Uterus (tissue), 4 donors: ENCODE results near the gene HBD. TPM values are rescaled to one million over a fixed set of nuclear protein-coding genes. Genes with fewer than 3 reads are reported as not detected.

ENCODE experiments used
- DNase-seq, 2 donors: peaks; one replicate each; pipeline ENCODE4 v3.0.0-alpha.2; 2019 to 2020
- H3K27ac ChIP-seq, 2 donors: fragments of 200-600 bp; sonication (generic); 1 replicate in 1 of 2; 2 replicates in 1 of 2; pipeline ENCODE4 v1.5.1; 2016 to 2018
- H3K27me3 ChIP-seq, 2 donors: fragments of 200-600 bp; sonication (generic); one replicate each; pipeline ENCODE4 v1.5.1; 2018 to 2019; ENCODE audit warnings: control low read depth in 1 of 2
- H3K36me3 ChIP-seq, 2 donors: fragments of 200-600 bp; sonication (generic); one replicate each; pipeline ENCODE4 v1.5.1; 2019; ENCODE audit warnings: control low read depth in 1 of 2
- H3K4me1 ChIP-seq, 2 donors: fragments of 200-600 bp; sonication (generic); one replicate each; pipeline ENCODE4 v1.5.1; 2018 to 2019; ENCODE audit warnings: control low read depth in 1 of 2
- H3K4me3 ChIP-seq, 2 donors: fragments of 200-600 bp; sonication (generic); 1 replicate in 1 of 2; 2 replicates in 1 of 2; pipeline ENCODE4 v1.5.1; 2018 to 2019; ENCODE audit warnings: mild to moderate bottlenecking in 1 of 2
- H3K9me3 ChIP-seq, 2 donors: fragments of 200-600 bp; sonication (generic); one replicate each; pipeline ENCODE4 v1.5.1; 2019; ENCODE audit warnings: control low read depth in 1 of 2
- POLR2A ChIP-seq, 2 donors: fragments of 450-650 bp; IDR thresholded peaks; one replicate each; pipeline ENCODE4 v1.6.1; 2016; ENCODE audit warnings: antibody characterized with exemption in 2 of 2, mild to moderate bottlenecking in 1 of 2, moderate library complexity in 1 of 2
- intact Hi-C: fragments of 100-400 bp; cut with DNase I; formaldehyde crosslinking; loops from one replicate; pipeline ENCODE4 v1.15.1; 2023; ENCODE audit warnings: low total_unique reads
- total RNA-seq, 4 donors: library from RNA; depleted of rRNA in 3 of 4; stranded (reverse); fragments of >200 nt in 3 of 4; gene quantifications; one replicate each; pipeline versions ENCODE4 v1.1.0 to v1.2.4, GENCODE V29; 2014 to 2023
- TF ChIP-seq, protein P1 (sequence below), 4 experiments: fragments of 200-600 bp in 2 of 4; fragments of 450-650 bp in 2 of 4; sonication (generic) in 2 of 4; IDR thresholded peaks; one replicate each; pipeline ENCODE4 v1.5.1; 2016 to 2019; ENCODE audit warnings: antibody characterized with exemption in 4 of 4, mild to moderate bottlenecking in 2 of 4, moderate library complexity in 1 of 4
- donor health status: DM: yes; HTN: yes; CAD: no.

The HBD gene
- total RNA-seq, 4 donors from 2014 or later: 0.90 TPM; not detected in 3

DNA sequence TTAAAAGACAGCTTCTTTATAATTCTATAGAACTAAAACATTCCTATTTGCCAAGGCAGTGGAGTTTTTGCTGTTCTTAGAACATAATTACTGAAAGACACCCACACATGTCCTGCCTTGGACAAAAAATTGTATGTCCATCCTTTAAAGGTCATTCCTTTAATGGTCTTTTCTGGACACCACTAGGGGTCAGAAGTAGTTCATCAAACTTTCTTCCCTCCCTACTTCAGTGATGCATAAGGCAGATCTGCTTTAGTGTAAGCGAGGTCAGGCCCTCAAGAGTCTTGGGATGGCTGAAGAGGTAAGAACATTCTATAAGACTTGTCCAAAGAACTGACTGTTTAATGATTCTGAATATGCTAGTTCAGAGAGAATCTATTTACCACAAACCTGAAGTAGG is 29.5 kb downstream of the HBD start:
- TF ChIP-seq, protein P1, sequence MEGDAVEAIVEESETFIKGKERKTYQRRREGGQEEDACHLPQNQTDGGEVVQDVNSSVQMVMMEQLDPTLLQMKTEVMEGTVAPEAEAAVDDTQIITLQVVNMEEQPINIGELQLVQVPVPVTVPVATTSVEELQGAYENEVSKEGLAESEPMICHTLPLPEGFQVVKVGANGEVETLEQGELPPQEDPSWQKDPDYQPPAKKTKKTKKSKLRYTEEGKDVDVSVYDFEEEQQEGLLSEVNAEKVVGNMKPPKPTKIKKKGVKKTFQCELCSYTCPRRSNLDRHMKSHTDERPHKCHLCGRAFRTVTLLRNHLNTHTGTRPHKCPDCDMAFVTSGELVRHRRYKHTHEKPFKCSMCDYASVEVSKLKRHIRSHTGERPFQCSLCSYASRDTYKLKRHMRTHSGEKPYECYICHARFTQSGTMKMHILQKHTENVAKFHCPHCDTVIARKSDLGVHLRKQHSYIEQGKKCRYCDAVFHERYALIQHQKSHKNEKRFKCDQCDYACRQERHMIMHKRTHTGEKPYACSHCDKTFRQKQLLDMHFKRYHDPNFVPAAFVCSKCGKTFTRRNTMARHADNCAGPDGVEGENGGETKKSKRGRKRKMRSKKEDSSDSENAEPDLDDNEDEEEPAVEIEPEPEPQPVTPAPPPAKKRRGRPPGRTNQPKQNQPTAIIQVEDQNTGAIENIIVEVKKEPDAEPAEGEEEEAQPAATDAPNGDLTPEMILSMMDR (IDR thresholded peaks at IDR 0.05): peak in 3 of 4 experiments; percentile 15 to 27 (median 26)
- TF ChIP-seq POLR2A (IDR thresholded peaks at IDR 0.05): no peak
- Histone ChIP-seq H3K27ac (no peak overlapping the region), H3K4me3 (no peak overlapping the region), H3K4me1 (no peaks in the 10 kb centered on the region), H3K27me3 (no peaks in the 10 kb centered on the region), H3K36me3 (no peaks in the 10 kb centered on the region), H3K9me3 (no peaks in the 10 kb centered on the region)
- intact Hi-C loops: no loop called here
- no peak for DNase-seq

DNA sequence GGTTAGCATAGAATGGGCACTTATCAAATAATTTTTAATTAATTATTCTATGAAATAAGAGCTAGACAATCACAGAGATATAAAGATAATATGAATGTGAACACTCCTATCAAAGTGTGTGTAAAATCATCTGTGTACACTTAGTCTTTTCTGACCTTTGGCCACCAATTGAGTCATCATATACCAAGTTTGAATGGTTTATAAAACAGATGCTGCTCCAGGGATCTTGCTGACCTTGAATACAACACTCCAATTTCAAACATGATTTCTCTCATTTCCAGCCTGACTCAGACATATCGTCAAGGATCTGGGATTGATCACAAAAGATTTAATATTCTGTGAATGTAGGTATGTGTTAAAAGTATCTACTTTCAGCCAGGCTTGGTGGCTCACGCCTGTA is 30.9 kb downstream of the HBD start:
- intact Hi-C loops: no loop called here
- TF ChIP-seq POLR2A (IDR thresholded peaks at IDR 0.05): no peak
- TF ChIP-seq, protein P1 (IDR thresholded peaks at IDR 0.05): no peak
- no peaks in the 10 kb centered on the region for H3K36me3 ChIP-seq
- no peak overlapping the region for H3K4me3 ChIP-seq
- no peaks in the 10 kb centered on the region for H3K9me3 ChIP-seq
- H3K4me1 ChIP-seq: no peaks in the 10 kb centered on the region
- H3K27ac ChIP-seq: no peak overlapping the region
- DNase-seq: no peak
- no peaks in the 10 kb centered on the region for H3K27me3 ChIP-seq

DNA sequence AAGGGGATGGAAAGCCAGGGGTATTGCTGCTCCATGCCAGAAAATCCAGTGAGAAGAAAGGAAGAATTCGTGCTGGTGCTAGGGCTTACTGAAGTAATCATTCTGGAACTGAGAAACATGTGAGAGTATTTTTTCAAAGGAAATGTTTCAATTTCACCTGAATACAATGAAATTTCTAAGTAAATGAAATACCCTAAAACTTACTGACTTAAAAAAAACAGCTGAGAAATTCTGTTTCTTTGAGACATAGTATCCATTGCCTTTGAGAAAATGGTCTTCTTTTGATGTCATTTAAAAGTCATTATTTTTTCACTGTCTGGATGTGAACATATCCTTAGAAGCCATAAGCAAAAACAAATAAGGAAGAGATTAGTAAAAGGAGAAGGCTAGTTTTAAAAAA is 33.7 kb downstream of the HBD start, which contains the start of gene OR51V1:
Gene OR51V1, minus strand, starts transcription at position 101 of the 400 bp plus-strand sequence. Its CDS starts 0 bp downstream, at position 101.
- Histone ChIP-seq H3K9me3 (no peaks in the 10 kb centered on the region), H3K4me1 (no peaks in the 10 kb centered on the region), H3K4me3 (no peak within 1 kb of the TSS), H3K36me3 (no peaks in the 10 kb centered on the region), H3K27ac (no peak within 1 kb of the TSS), H3K27me3 (no peaks in the 10 kb centered on the region)
- no peak for TF ChIP-seq POLR2A (IDR thresholded peaks at IDR 0.05)
- TF ChIP-seq, protein P1 (IDR thresholded peaks at IDR 0.05): no peak
- no peak for DNase-seq
- intact Hi-C loops: no loop called here

DNA sequence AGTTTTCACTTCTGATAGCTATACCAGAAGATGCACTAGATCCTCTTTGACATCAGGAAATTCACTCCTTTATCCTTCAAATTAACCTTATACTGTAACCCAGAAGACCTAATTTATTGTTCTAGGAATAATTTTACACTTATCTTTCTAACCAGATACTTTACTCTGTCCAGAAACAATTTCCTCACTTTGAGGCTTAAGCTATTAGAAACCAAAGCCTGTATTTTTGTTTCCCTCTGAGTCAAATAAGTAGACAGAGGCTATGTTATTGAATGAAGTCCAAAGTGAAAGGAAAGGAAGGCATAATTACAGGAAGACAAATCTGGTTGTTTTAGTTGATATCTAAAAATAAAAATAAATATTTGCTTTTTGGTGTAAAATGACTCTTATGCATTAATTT is 36.0 kb downstream of the HBD start:
- H3K27ac ChIP-seq: no peak overlapping the region
- no peaks in the 10 kb centered on the region for H3K9me3 ChIP-seq
- H3K4me1 ChIP-seq: no peaks in the 10 kb centered on the region
- DNase-seq: no peak
- no peaks in the 10 kb centered on the region for H3K36me3 ChIP-seq
- intact Hi-C loops: no loop called here
- no peaks in the 10 kb centered on the region for H3K27me3 ChIP-seq
- TF ChIP-seq POLR2A (IDR thresholded peaks at IDR 0.05): no peak
- TF ChIP-seq, protein P1 (IDR thresholded peaks at IDR 0.05): no peak
- H3K4me3 ChIP-seq: no peak overlapping the region

DNA sequence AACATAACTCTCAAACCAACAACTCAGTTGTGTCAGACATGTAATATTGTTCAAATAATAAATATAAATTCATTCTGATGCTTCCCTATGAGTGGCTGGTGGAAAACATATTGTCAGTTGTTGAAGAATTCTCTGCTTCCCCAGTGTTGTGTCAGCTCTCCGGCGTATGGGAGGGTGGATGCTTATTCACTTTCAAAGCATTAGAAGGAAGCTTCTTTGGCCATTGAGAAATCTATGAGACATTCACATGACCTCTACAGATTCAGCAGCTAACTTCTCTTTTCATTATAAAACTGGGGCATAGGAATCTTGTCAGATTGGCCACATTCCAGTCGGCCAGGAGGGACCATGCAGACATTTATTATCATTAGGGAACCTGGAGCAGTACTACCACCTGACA is 36.7 kb downstream of the HBD start:
- Histone ChIP-seq H3K4me3 (no peak overlapping the region), H3K4me1 (no peaks in the 10 kb centered on the region), H3K27ac (no peak overlapping the region), H3K36me3 (no peaks in the 10 kb centered on the region), H3K9me3 (no peaks in the 10 kb centered on the region), H3K27me3 (no peaks in the 10 kb centered on the region)
- intact Hi-C loops: no loop called here
- DNase-seq: no peak
- TF ChIP-seq, protein P1 (IDR thresholded peaks at IDR 0.05): no peak
- no peak for TF ChIP-seq POLR2A (IDR thresholded peaks at IDR 0.05)
